CD4-positive, alpha-beta T cell treated with Interleukin-21 for 1 hour (primary cell): ENCODE results near the gene PDGFD.

Experiments
- DNase-seq: peaks from one replicate; pipeline ENCODE4 v3.0.0-alpha.2; 2020

The PDGFD gene

GRCh38 chr11:103994518-103994917, 169.4 kb downstream of the PDGFD start:
- DNase-seq = no peak

GRCh38 chr11:103994094-103994493, 169.9 kb downstream of the PDGFD start:
- no peak for DNase-seq

- no peak for DNase-seq
These were observed 170.4 kb downstream of the PDGFD start for GRCh38 chr11:103993507-103993906.

- no peak for DNase-seq
These were observed 175.4 kb downstream of the PDGFD start for GRCh38 chr11:103988595-103988969.

- DNase-seq = no peak
These were observed 176.0 kb downstream of the PDGFD start for GRCh38 chr11:103987629-103988594.

GRCh38 chr11:103985041-103985440, 178.9 kb downstream of the PDGFD start:
- DNase-seq = no peak

- DNase-seq = no peak
These were observed 183.8 kb downstream of the PDGFD start for GRCh38 chr11:103980108-103980507.

- DNase-seq = no peak
These were observed 185.0 kb downstream of the PDGFD start for GRCh38 chr11:103978616-103979595.

- no peak for DNase-seq
These were observed 191.9 kb downstream of the PDGFD start for GRCh38 chr11:103972013-103972412.

- no peak for DNase-seq
These were observed 193.2 kb downstream of the PDGFD start for GRCh38 chr11:103970701-103971249.

- no peak for DNase-seq
These were observed 195.3 kb downstream of the PDGFD start for GRCh38 chr11:103968685-103969084.

- no peak for DNase-seq
These were observed 196.0 kb downstream of the PDGFD start for GRCh38 chr11:103967985-103968384.

- no peak for DNase-seq
These were observed 199.6 kb downstream of the PDGFD start for GRCh38 chr11:103964390-103964789.

- no peak for DNase-seq
These were observed 200.3 kb downstream of the PDGFD start for GRCh38 chr11:103963648-103964047.

- no peak for DNase-seq
These were observed 202.9 kb downstream of the PDGFD start for GRCh38 chr11:103961010-103961409.

- no peak for DNase-seq
These were observed 203.8 kb downstream of the PDGFD start for GRCh38 chr11:103960108-103960507.

- DNase-seq = no peak
These were observed 204.5 kb downstream of the PDGFD start for GRCh38 chr11:103959279-103959942.

GRCh38 chr11:103958475-103959215, 205.3 kb downstream of the PDGFD start:
- DNase-seq = peak; percentile 3

- DNase-seq = no peak
These were observed 210.0 kb downstream of the PDGFD start for GRCh38 chr11:103953797-103954486.

- no peak for DNase-seq
These were observed 214.2 kb downstream of the PDGFD start for GRCh38 chr11:103949781-103950180.

- no peak for DNase-seq
These were observed 215.7 kb downstream of the PDGFD start for GRCh38 chr11:103948187-103948763.
